Fibroblast of pulmonary artery (primary cell): Measurements from ENCODE around the gene CARD14.

Experiments
- DNase-seq: peaks from one replicate; pipeline ENCODE4 v3.0.0-alpha.2; 2010; ENCODE audit warnings: low read depth
- H3K4me3 ChIP-seq: replicated peaks from 2 replicates; pipeline ENCODE4 v1.5.1; 2011; ENCODE audit warnings: low read depth, mild to moderate bottlenecking, control low read depth, low read length, moderate library complexity
- TF ChIP-seq, protein P1 (sequence below): IDR thresholded peaks from 2 replicates; pipeline ENCODE4 v1.5.1; 2011; ENCODE audit warnings: mild to moderate bottlenecking, control low read depth, low read length, inconsistent platforms; ENCODE audit errors: missing control alignments

The CARD14 gene

DNA sequence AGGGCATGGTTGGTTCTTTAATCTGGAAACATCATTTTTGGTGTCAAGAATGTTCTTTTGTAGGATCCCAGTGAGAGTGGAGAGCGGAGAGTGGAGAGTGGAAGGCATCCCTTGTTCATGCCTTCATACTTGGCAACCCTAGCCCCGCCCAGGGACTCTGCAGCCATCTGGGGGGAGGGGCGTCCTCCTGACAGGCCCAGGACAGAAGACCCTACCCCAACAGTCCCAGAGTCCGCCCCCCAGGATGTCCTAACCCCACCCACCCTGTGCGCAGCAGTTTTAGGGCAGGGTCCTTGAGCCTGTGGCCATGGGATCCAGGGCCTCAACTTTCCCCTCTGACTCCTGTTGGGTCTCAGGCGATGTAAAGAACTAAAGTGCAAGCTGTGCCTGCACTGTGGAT lies 54.9 kb downstream of the CARD14 start:
- TF ChIP-seq, protein P1, sequence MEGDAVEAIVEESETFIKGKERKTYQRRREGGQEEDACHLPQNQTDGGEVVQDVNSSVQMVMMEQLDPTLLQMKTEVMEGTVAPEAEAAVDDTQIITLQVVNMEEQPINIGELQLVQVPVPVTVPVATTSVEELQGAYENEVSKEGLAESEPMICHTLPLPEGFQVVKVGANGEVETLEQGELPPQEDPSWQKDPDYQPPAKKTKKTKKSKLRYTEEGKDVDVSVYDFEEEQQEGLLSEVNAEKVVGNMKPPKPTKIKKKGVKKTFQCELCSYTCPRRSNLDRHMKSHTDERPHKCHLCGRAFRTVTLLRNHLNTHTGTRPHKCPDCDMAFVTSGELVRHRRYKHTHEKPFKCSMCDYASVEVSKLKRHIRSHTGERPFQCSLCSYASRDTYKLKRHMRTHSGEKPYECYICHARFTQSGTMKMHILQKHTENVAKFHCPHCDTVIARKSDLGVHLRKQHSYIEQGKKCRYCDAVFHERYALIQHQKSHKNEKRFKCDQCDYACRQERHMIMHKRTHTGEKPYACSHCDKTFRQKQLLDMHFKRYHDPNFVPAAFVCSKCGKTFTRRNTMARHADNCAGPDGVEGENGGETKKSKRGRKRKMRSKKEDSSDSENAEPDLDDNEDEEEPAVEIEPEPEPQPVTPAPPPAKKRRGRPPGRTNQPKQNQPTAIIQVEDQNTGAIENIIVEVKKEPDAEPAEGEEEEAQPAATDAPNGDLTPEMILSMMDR = no peak
- H3K4me3 ChIP-seq = no peak overlapping the region
- no peak for DNase-seq

DNA sequence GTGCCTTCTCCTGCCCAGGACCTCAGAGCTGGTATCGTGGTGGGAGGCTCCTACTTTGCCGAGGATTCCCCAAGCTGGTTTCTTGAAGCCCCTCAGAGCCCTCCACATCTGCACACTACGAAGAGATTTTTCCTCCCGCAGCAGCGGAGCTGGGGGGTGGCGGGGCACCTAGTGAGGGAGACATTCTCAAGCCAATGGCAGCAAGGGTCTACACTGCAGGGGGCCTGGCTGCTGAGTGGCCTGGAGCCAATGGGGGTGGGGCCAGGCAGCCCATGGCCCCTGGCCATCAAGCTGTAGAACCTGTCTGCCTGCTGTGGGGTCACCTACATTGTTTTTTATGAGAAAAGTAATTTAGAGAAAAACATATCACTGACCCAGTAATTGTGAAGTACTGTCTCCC lies 55.4 kb downstream of the CARD14 start:
- TF ChIP-seq, protein P1 = no peak
- DNase-seq = no peak

GRCh38 chr17:80227156-80227555 lies 57.3 kb downstream of the CARD14 start:
- H3K4me3 ChIP-seq = no peak overlapping the region
- no peak for DNase-seq
- TF ChIP-seq, protein P1 = no peak

More for the DNA sequence above, 55.4 kb downstream of the CARD14 start:
- H3K4me3 ChIP-seq = no peak overlapping the region

- no peak for DNase-seq
- H3K4me3 ChIP-seq = no peak overlapping the region
- TF ChIP-seq, protein P1 = no peak
Observed at GRCh38 chr17:80227666-80228065, 57.8 kb downstream of the CARD14 start.

DNA sequence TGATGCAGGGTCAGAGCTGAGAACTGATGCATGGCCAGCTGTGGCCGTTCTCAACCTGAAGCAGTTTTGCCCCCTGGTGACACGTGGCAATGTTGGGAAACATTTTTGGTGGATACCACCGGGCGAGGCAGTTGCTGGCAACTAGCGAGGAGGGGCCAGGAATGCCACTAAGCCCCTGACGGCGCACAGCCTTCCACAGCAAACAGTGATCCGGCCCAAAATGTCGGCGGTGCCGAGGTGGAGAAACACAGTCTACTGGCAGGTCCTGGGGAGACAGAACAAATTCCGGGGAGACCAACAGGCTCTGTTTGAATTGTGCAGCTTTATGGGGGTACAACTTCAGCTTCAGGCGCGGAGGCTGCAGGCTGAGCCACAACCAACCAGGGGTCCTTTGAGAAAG lies 58.6 kb downstream of the CARD14 start:
- no peak overlapping the region for H3K4me3 ChIP-seq
- TF ChIP-seq, protein P1 = no peak
- no peak for DNase-seq

GRCh38 chr17:80229011-80229410 lies 59.2 kb downstream of the CARD14 start:
- TF ChIP-seq, protein P1 = no peak
- H3K4me3 ChIP-seq = no peak overlapping the region

GRCh38 chr17:80232438-80232837 lies 62.6 kb downstream of the CARD14 start:
- no peak for DNase-seq
- TF ChIP-seq, protein P1 = no peak
- no peak overlapping the region for H3K4me3 ChIP-seq

More at GRCh38 chr17:80229011-80229410, 59.2 kb downstream of the CARD14 start:
- no peak for DNase-seq
